HL-60 (cell line): ENCODE data around the gene ACAA1.

Experiments
- DNase-seq, 2 experiments: peaks; one replicate each; pipeline ENCODE4 v3.0.0-alpha.2; 2010 to 2020; ENCODE audit warnings: low read depth in 1 of 2, low spot score in 1 of 2
- H3K27ac ChIP-seq: fragments of 250-450 bp; sonication (Bioruptor Pico); replicated peaks from 2 replicates; pipeline ENCODE4 v1.5.1; 2020; ENCODE audit warnings: mild to moderate bottlenecking, moderate library complexity
- H3K27me3 ChIP-seq: fragments of 250-450 bp; sonication (Bioruptor Pico); 2 replicates; pipeline ENCODE4 v1.5.1; 2021; ENCODE audit warnings: mild to moderate bottlenecking, moderate library complexity; ENCODE audit not compliant: insufficient read depth, poor library complexity, severe bottlenecking
- H3K4me3 ChIP-seq: replicated peaks from 2 replicates; pipeline ENCODE4 v1.5.1; 2011; ENCODE audit warnings: mild to moderate bottlenecking, control low read depth, low read length; ENCODE audit not compliant: insufficient read depth
- CTCF ChIP-seq: IDR thresholded peaks from one replicate; pipeline ENCODE4 v1.5.1; 2011; ENCODE audit warnings: low read length, control low read depth, inconsistent platforms; ENCODE audit not compliant: insufficient read depth
- GABPA ChIP-seq: IDR thresholded peaks from 2 replicates; pipeline ENCODE4 v1.6.1; 2012; ENCODE audit warnings: low read depth
- POLR2AphosphoS5 ChIP-seq: IDR thresholded peaks from 2 replicates; pipeline ENCODE4 v1.6.1; 2012; ENCODE audit warnings: low read depth
- REST ChIP-seq: IDR thresholded peaks from 2 replicates; pipeline ENCODE4 v1.6.1; 2012; ENCODE audit warnings: low read depth; ENCODE audit not compliant: insufficient replicate concordance
- SPI1 ChIP-seq: IDR thresholded peaks from 2 replicates; pipeline ENCODE4 v1.6.1; 2012; ENCODE audit warnings: low read depth, mild to moderate bottlenecking, borderline replicate concordance
- long read RNA-seq: library from polyadenylated mRNA; unstranded; transcript quantifications from one replicate; pipeline ENCODE4 v2.0.0, GENCODE V29; 2020

Gene ACAA1, protein sequence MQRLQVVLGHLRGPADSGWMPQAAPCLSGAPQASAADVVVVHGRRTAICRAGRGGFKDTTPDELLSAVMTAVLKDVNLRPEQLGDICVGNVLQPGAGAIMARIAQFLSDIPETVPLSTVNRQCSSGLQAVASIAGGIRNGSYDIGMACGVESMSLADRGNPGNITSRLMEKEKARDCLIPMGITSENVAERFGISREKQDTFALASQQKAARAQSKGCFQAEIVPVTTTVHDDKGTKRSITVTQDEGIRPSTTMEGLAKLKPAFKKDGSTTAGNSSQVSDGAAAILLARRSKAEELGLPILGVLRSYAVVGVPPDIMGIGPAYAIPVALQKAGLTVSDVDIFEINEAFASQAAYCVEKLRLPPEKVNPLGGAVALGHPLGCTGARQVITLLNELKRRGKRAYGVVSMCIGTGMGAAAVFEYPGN
- long read RNA-seq, transcript ACAA1-203 (10 exons, 1,944 nt): minor isoform, 33 of 267 reads
- long read RNA-seq, transcript ACAA1-202 (12 exons, 1,785 nt): major isoform, 160 of 267 reads
- long read RNA-seq, partial matches to known transcripts: 5 of 267 reads
- long read RNA-seq, other reads (novel, unspliced or antisense): 68 of 267 reads

- TF ChIP-seq REST: peak; percentile 30
- no peak for TF ChIP-seq CTCF
- TF ChIP-seq POLR2AphosphoS5: no peak; the same call in 1 of the 2 replicates
- no peak for TF ChIP-seq GABPA
- peak; percentile 4; the same call in 1 of the 2 replicates for TF ChIP-seq SPI1
- Histone ChIP-seq H3K4me3 (peak within 1 kb of the TSS; percentile 77), H3K27ac (peak within 1 kb of the TSS; percentile 71), H3K27me3 (no peaks in the 10 kb centered on the region)
- peak; percentile 94 to 99 for DNase-seq
Observed at GRCh38 chr3:38136777-38137614, at the start of gene ACAA1. ACAA1 (minus strand) TSS chr3:38137127; CDS start chr3:38137035, 92 bp downstream.

GRCh38 chr3:38177181-38177580 lies 40.3 kb upstream of the ACAA1 start:
- no peak for TF ChIP-seq REST
- no peak for TF ChIP-seq CTCF
- Histone ChIP-seq H3K27me3 (no peaks in the 10 kb centered on the region), H3K4me3 (no peak overlapping the region), H3K27ac (no peak overlapping the region)
- no peak for DNase-seq

GRCh38 chr3:38173834-38174418 lies 37.0 kb upstream of the ACAA1 start:
- no peak overlapping the region for H3K27ac ChIP-seq
- DNase-seq: no peak
- no peak overlapping the region for H3K4me3 ChIP-seq
- TF ChIP-seq GABPA (no peak), REST (no peak), SPI1 (no peak), POLR2AphosphoS5 (no peak), CTCF (no peak)
- H3K27me3 ChIP-seq: no peaks in the 10 kb centered on the region
